ENCODE results near the gene ZNF836.

ZNF836 gene

DNA sequence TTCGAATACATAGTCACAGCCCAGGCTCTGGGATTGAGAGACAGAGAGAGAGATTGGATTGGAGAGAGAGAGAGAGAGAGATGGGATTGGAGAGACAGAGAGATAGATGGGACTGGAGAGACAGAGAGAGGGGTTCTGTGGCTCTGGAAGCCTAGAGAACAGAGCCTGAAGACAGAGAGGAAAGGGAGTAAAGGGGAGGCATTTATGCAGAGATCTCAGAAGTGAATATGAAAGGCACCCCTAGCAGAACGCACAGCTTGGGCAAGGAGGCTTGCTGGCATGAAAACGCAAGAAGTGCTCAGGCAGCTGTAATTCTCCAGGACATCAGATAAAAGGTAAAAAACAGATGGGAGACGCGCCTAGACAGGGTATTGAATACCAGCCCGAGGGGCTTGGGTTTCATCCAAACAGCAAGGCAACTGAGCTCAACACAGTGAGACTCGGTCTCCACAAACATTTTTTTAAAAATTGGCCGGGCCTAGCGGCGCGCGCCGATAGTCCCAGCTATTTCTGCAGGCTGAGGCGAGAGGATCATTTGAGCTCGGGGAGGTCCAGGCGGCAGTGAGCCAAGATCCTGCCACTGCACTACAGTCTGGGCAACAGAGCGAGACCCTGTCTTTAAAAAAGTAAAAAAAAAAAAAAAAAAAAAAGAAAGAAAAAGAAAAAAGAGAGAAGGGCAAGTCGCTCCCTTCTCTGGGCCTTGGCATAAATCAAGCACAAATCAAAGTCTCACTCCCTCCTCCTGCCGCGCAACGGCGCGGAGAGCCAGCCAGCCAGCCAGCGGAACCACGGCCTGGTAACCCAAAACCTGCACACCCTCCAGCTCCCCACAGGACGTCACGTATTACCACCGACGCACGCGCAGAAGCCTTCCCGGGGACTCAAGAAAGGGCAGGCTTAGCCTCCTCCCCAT lies 17.7 kb upstream of the ZNF836 start:
- no peaks in the 10 kb centered on the region for H3K27me3 ChIP-seq (ENCODE audit: insufficient read depth, low read length)

GRCh38 chr19:52187407-52187806 lies 16.0 kb upstream of the ZNF836 start:
- H3K79me2 ChIP-seq (ENCODE audit: control insufficient read depth, insufficient read depth, low read length, unreplicated experiment), result peaks cover 22% of the 10 kb centered on the region
- no peak overlapping the region for H2AFZ ChIP-seq (ENCODE audit: low read length, unreplicated experiment)
- no peaks in the 10 kb centered on the region for H3K36me3 ChIP-seq (ENCODE audit: insufficient read depth, low read length)
- H3K4me3 ChIP-seq (ENCODE audit: low read depth, low read length), result no peak overlapping the region
- H3K4me1 ChIP-seq (ENCODE audit: control insufficient read depth, insufficient read depth, low read length, unreplicated experiment), result peaks cover 18% of the 10 kb centered on the region
- H3K27ac ChIP-seq (ENCODE audit: low read depth, low read length), result no peak overlapping the region
- no peaks in the 10 kb centered on the region for H3K27me3 ChIP-seq (ENCODE audit: insufficient read depth, low read length)

More for the DNA sequence above, 17.7 kb upstream of the ZNF836 start:
- Histone ChIP-seq H3K79me2 (ENCODE audit: control insufficient read depth, insufficient read depth, low read length, unreplicated experiment) (peaks cover 39% of the 10 kb centered on the region), H3K4me3 (ENCODE audit: low read depth, low read length) (peak overlapping the region; percentile 80), H3K4me1 (ENCODE audit: control insufficient read depth, insufficient read depth, low read length, unreplicated experiment) (peaks cover 18% of the 10 kb centered on the region), H2AFZ (ENCODE audit: low read length, unreplicated experiment) (peak overlapping the region; percentile 87), H3K36me3 (ENCODE audit: insufficient read depth, low read length) (no peaks in the 10 kb centered on the region), H3K27ac (ENCODE audit: low read depth, low read length) (peak overlapping the region; percentile 55)

DNA sequence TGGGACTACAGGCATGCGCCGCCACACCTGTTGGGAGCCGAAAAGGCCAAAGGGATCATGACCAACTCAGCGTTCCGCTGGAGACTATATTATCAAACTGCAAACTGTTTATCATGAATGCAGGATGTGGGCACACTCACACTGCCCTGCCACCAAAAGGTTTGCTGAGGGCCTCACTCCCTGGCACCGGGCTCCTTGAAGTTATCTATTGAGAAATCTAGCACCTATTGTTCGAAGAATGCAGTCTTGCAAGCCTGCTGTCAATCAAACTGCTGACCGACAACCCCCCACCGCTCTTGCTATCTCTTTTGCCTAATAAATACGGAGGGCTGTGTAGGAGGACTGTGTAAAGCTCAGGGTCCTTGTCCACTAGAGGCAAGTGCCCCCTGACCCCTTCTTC lies 5.2 kb upstream of the ZNF836 start:
- H3K4me3 ChIP-seq (ENCODE audit: low read depth, low read length), result no peak overlapping the region
- H3K36me3 ChIP-seq (ENCODE audit: insufficient read depth, low read length), result no peaks in the 10 kb centered on the region
- no peaks in the 10 kb centered on the region for H3K79me2 ChIP-seq (ENCODE audit: control insufficient read depth, insufficient read depth, low read length, unreplicated experiment)
- no peak overlapping the region for H3K27ac ChIP-seq (ENCODE audit: low read depth, low read length)
- H2AFZ ChIP-seq (ENCODE audit: low read length, unreplicated experiment), result no peak overlapping the region
- no peaks in the 10 kb centered on the region for H3K4me1 ChIP-seq (ENCODE audit: control insufficient read depth, insufficient read depth, low read length, unreplicated experiment)
- no peaks in the 10 kb centered on the region for H3K27me3 ChIP-seq (ENCODE audit: insufficient read depth, low read length)

- H3K4me1 ChIP-seq (ENCODE audit: control insufficient read depth, insufficient read depth, low read length, unreplicated experiment), result no peaks in the 10 kb centered on the region
- H2AFZ ChIP-seq (ENCODE audit: low read length, unreplicated experiment), result no peak overlapping the region
- H3K36me3 ChIP-seq (ENCODE audit: insufficient read depth, low read length), result 0 out of 2 replicates have a peak, but pooled peaks cover 12% of the 10 kb centered on the region
- H3K27ac ChIP-seq (ENCODE audit: low read depth, low read length), result no peak overlapping the region
- H3K79me2 ChIP-seq (ENCODE audit: control insufficient read depth, insufficient read depth, low read length, unreplicated experiment), result no peaks in the 10 kb centered on the region
- H3K27me3 ChIP-seq (ENCODE audit: insufficient read depth, low read length), result no peaks in the 10 kb centered on the region
- peak overlapping the region; percentile 99; the same call in 1 of the 2 replicates for H3K4me3 ChIP-seq (ENCODE audit: low read depth, low read length)
Observed at GRCh38 chr19:52172347-52172746, 926 bp upstream of the ZNF836 start.

GRCh38 chr19:52170863-52171320 lies 529 bp downstream of the ZNF836 start:
- H3K4me3 ChIP-seq (ENCODE audit: low read depth, low read length), result peak overlapping the region; percentile 99
- H3K27me3 ChIP-seq (ENCODE audit: insufficient read depth, low read length), result no peaks in the 10 kb centered on the region
- H2AFZ ChIP-seq (ENCODE audit: low read length, unreplicated experiment), result peak overlapping the region; percentile 99
- no peaks in the 10 kb centered on the region for H3K79me2 ChIP-seq (ENCODE audit: control insufficient read depth, insufficient read depth, low read length, unreplicated experiment)
- H3K27ac ChIP-seq (ENCODE audit: low read depth, low read length), result no peak overlapping the region
- no peaks in the 10 kb centered on the region for H3K4me1 ChIP-seq (ENCODE audit: control insufficient read depth, insufficient read depth, low read length, unreplicated experiment)
- peaks cover 15% of the 10 kb centered on the region; the same call in 1 of the 2 replicates for H3K36me3 ChIP-seq (ENCODE audit: insufficient read depth, low read length)

DNA sequence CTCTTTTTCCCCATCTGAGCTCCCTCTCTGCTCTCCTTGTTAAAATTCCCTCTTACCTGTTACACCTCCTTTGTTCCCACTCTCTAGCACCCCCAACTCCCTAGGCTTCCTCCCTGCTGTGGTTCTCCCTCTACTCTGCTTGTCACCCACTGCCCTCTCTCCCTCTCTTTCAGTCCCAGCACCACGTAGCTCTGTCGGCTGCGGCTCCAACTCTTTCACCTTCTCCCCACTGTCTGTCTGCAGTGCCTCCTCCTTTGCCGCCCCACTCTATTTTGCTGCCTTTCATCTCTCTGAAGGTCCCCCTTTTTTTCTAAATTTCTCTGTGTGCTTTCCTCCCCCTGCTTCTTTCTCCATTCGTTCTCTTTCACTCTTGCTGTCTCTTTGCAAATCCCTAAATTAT lies 1.1 kb downstream of the ZNF836 start:
- peak overlapping the region; percentile 99 for H3K4me3 ChIP-seq (ENCODE audit: low read depth, low read length)
- H3K27ac ChIP-seq (ENCODE audit: low read depth, low read length), result no peak overlapping the region
- H3K36me3 ChIP-seq (ENCODE audit: insufficient read depth, low read length), result peaks cover 18% of the 10 kb centered on the region
- H2AFZ ChIP-seq (ENCODE audit: low read length, unreplicated experiment), result peak overlapping the region; percentile 99
- H3K27me3 ChIP-seq (ENCODE audit: insufficient read depth, low read length), result no peaks in the 10 kb centered on the region
- no peaks in the 10 kb centered on the region for H3K4me1 ChIP-seq (ENCODE audit: control insufficient read depth, insufficient read depth, low read length, unreplicated experiment)
- H3K79me2 ChIP-seq (ENCODE audit: control insufficient read depth, insufficient read depth, low read length, unreplicated experiment), result no peaks in the 10 kb centered on the region

DNA sequence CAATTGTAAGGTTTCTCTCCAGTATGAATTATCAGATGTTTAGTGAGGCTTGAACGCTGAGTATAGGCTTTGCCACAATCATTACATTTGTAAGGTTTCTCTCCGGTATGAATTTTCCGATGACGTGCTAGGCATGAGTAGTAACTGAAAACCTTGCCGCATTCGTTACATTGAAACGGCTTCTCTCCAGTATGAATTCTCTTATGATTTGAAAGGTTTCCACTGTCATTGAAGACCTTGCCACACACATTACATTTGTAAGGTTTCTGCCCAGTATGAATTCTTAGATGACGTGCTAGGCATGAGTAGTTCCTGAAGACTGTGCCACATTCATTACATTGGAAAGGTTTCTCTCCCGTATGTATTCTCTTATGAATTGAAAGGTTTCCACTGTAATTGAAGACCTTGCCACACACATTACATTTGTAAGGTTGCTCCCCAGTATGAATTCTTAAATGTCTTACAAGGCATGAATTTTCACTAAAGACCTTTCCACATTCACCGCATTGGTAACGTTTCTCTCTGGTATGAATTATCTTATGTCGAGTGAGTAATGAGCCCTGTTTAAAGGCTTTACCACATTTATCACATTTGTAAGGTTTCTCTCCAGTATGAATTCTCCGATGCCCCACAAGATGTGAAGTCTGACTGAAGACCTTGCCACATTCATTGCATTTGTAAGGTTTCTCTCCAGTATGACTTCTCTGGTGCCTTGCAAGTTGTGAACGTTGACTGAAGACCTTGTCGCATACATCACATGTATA lies 15.6 kb downstream of the ZNF836 start:
- peaks cover 26% of the 10 kb centered on the region for H3K36me3 ChIP-seq (ENCODE audit: insufficient read depth, low read length)
- no peaks in the 10 kb centered on the region for H3K4me1 ChIP-seq (ENCODE audit: control insufficient read depth, insufficient read depth, low read length, unreplicated experiment)
- H3K79me2 ChIP-seq (ENCODE audit: control insufficient read depth, insufficient read depth, low read length, unreplicated experiment), result no peaks in the 10 kb centered on the region
- no peak overlapping the region for H2AFZ ChIP-seq (ENCODE audit: low read length, unreplicated experiment)
- H3K27ac ChIP-seq (ENCODE audit: low read depth, low read length), result no peak overlapping the region
- H3K27me3 ChIP-seq (ENCODE audit: insufficient read depth, low read length), result no peaks in the 10 kb centered on the region
- no peak overlapping the region for H3K4me3 ChIP-seq (ENCODE audit: low read depth, low read length)

DNA sequence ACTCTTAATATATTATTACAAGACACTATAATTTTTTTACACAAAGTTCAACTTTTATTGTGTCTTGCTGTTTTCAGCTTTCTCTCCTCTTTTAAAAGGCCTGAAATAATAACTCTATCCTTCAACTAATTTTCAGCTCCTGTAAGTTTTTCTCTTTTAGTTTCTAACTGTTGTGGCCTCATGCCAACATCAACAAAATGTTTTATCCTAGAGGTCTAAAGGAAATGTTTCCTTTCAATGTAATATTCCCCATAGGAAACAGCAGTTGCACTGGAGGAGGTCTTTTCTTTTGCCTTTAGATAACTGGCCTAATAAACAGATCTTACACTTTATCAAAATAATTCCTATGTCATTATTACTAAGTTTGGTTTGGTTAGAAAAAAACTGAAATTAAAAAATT lies 23.2 kb downstream of the ZNF836 start:
- Histone ChIP-seq H3K27me3 (ENCODE audit: insufficient read depth, low read length) (no peaks in the 10 kb centered on the region), H3K27ac (ENCODE audit: low read depth, low read length) (no peak overlapping the region), H3K79me2 (ENCODE audit: control insufficient read depth, insufficient read depth, low read length, unreplicated experiment) (no peaks in the 10 kb centered on the region), H3K4me3 (ENCODE audit: low read depth, low read length) (no peak overlapping the region), H2AFZ (ENCODE audit: low read length, unreplicated experiment) (no peak overlapping the region), H3K36me3 (ENCODE audit: insufficient read depth, low read length) (no peaks in the 10 kb centered on the region), H3K4me1 (ENCODE audit: control insufficient read depth, insufficient read depth, low read length, unreplicated experiment) (no peaks in the 10 kb centered on the region)

DNA sequence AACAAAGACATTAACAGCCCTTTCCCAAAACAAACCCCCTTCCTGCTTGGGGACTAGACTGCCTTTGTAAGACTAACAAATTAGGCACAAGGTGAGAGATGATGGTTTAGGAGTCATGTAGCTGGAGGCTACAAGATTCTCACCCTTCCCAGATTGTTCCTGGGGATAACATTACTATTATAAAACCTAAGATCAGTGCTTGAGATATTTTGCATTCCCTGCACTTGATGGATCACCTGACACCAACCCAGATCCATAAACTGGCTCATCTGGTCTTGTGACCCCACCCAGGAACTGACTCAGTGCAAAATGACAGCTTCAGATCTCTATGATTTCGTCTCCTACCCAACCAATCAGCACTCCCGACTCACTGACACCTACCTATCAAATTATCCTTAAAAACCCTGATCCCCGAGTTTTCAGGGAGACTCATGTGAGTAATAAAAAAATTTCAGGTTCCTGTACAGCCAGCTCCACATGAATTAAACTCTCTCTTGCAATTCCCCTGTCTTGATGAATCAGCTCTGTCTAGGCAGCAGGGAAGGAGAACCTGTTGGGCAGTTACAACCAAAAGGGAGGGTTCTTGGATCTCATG lies 29.3 kb downstream of the ZNF836 start:
- peaks cover 14% of the 10 kb centered on the region for H3K79me2 ChIP-seq (ENCODE audit: control insufficient read depth, insufficient read depth, low read length, unreplicated experiment)
- H3K27me3 ChIP-seq (ENCODE audit: insufficient read depth, low read length), result no peaks in the 10 kb centered on the region
- H3K4me1 ChIP-seq (ENCODE audit: control insufficient read depth, insufficient read depth, low read length, unreplicated experiment), result peaks cover 4% of the 10 kb centered on the region
- 0 out of 2 replicates have a peak, but pooled peaks cover 3% of the 10 kb centered on the region for H3K36me3 ChIP-seq (ENCODE audit: insufficient read depth, low read length)
- H3K27ac ChIP-seq (ENCODE audit: low read depth, low read length), result no peak overlapping the region
- H2AFZ ChIP-seq (ENCODE audit: low read length, unreplicated experiment), result no peak overlapping the region
- H3K4me3 ChIP-seq (ENCODE audit: low read depth, low read length), result no peak overlapping the region

GRCh38 chr19:52141203-52141602 lies 30.2 kb downstream of the ZNF836 start:
- no peak overlapping the region for H2AFZ ChIP-seq (ENCODE audit: low read length, unreplicated experiment)
- no peaks in the 10 kb centered on the region for H3K27me3 ChIP-seq (ENCODE audit: insufficient read depth, low read length)
- peaks cover 4% of the 10 kb centered on the region for H3K4me1 ChIP-seq (ENCODE audit: control insufficient read depth, insufficient read depth, low read length, unreplicated experiment)
- no peak overlapping the region for H3K4me3 ChIP-seq (ENCODE audit: low read depth, low read length)
- H3K27ac ChIP-seq (ENCODE audit: low read depth, low read length), result no peak overlapping the region
- peaks cover 20% of the 10 kb centered on the region for H3K79me2 ChIP-seq (ENCODE audit: control insufficient read depth, insufficient read depth, low read length, unreplicated experiment)
- H3K36me3 ChIP-seq (ENCODE audit: insufficient read depth, low read length), result 0 out of 2 replicates have a peak, but pooled peaks cover 3% of the 10 kb centered on the region
